Lower leg skin (tissue), 3 donors: Measurements from ENCODE around the gene CACNA1H.

Experiments
- CTCF ChIP-seq, 3 donors: fragments of 450-650 bp; IDR thresholded peaks; one replicate each; pipeline ENCODE4 v1.5.1; 2016; ENCODE audit warnings: antibody characterized with exemption in 3 of 3, mild to moderate bottlenecking in 3 of 3, moderate library complexity in 2 of 3
- POLR2A ChIP-seq, 2 donors: fragments of 450-650 bp; IDR thresholded peaks; one replicate each; pipeline ENCODE4 v1.6.1; 2016 to 2017; ENCODE audit warnings: antibody characterized with exemption in 2 of 2, mild to moderate bottlenecking in 1 of 2, moderate library complexity in 1 of 2

- no peak for TF ChIP-seq POLR2A (IDR thresholded peaks at IDR 0.05)
- TF ChIP-seq CTCF (IDR thresholded peaks at IDR 0.05), result no peak
Observed at GRCh38 chr16:1172651-1173050, 19.7 kb downstream of the CACNA1H start.
